Calu3 (cell line): ENCODE results near the gene GTPBP10. TPM values are rescaled to one million over a fixed set of nuclear protein-coding genes. Genes with fewer than 3 reads are reported as not detected.

ENCODE experiments used
- BruUV-seq: library from RNA; stranded (reverse); fragments of 400-500 nt; replicated peaks from 2 replicates; lab custom pipeline; 2021; lab: Mats Ljungman, UMichigan
- CTCF ChIA-PET: fragments of 300-600 bp; sonication (Branson Sonifier 250); formaldehyde crosslinking; loops from one replicate; lab custom pipeline; 2022; ENCODE audit warnings: antibody characterized with exemption; lab: Charles Lee
- DNase-seq: peaks from one replicate; pipeline ENCODE4 v3.0.0; 2022
- H3K27ac Mint-ChIP-seq: one replicate; pipeline ENCODE4 v1.8.0; 2022; ENCODE audit warnings: mixed read lengths; ENCODE audit not compliant: unreplicated experiment
- H3K27me3 Mint-ChIP-seq: one replicate; pipeline ENCODE4 v1.8.0; 2022; ENCODE audit warnings: mixed read lengths; ENCODE audit not compliant: unreplicated experiment
- H3K36me3 Mint-ChIP-seq: one replicate; pipeline ENCODE4 v1.8.0; 2022; ENCODE audit warnings: mild to moderate bottlenecking, moderate library complexity, mixed read lengths; ENCODE audit not compliant: insufficient read depth, unreplicated experiment
- H3K4me1 Mint-ChIP-seq: one replicate; pipeline ENCODE4 v1.8.0; 2022; ENCODE audit warnings: mild to moderate bottlenecking, low read depth, mixed read lengths; ENCODE audit not compliant: unreplicated experiment
- H3K4me3 Mint-ChIP-seq: one replicate; pipeline ENCODE4 v1.8.0; 2022; ENCODE audit warnings: mild to moderate bottlenecking, low read depth, moderate library complexity, mixed read lengths; ENCODE audit not compliant: unreplicated experiment
- H3K9me3 Mint-ChIP-seq: one replicate; pipeline ENCODE4 v1.8.0; 2022; ENCODE audit warnings: low read depth, mixed read lengths; ENCODE audit not compliant: unreplicated experiment
- CTCF ChIP-seq: fragments of 200-600 bp; IDR thresholded peaks from one replicate; pipeline ENCODE4 v1.8.0; 2022; ENCODE audit warnings: antibody characterized with exemption; ENCODE audit not compliant: unreplicated experiment
- intact Hi-C: fragments of 100-400 bp; cut with micrococcal nuclease; formaldehyde crosslinking; loops from one replicate; pipeline ENCODE4 v1.10.0; 2022; ENCODE audit not compliant: unreplicated experiment
- total RNA-seq: library from RNA; stranded (reverse); gene quantifications from 2 replicates; pipeline ENCODE4 v1.2.3, GENCODE V29; 2022

GTPBP10 gene
- total RNA-seq, 1 experiment from 2014 or later, result 22.5 TPM

- Mint-ChIP-seq H3K4me3 (peak overlapping the region; percentile 49), H3K36me3 (no peaks in the 10 kb centered on the region), H3K27me3 (peaks cover 24% of the 10 kb centered on the region), H3K4me1 (no peaks in the 10 kb centered on the region), H3K9me3 (no peaks in the 10 kb centered on the region), H3K27ac (no peak overlapping the region)
- TF ChIP-seq CTCF, result no peak
- DNase-seq, result no peak
- no TSS peak for BruUV-seq
- CTCF ChIA-PET, result no interaction called here
- intact Hi-C loops, result no loop called here
These were observed 26.5 kb upstream of the GTPBP10 start for GRCh38 chr7:90320014-90320413.

GRCh38 chr7:90320418-90320800 is 26.1 kb upstream of the GTPBP10 start:
- Mint-ChIP-seq H3K27ac (no peak overlapping the region), H3K4me1 (no peaks in the 10 kb centered on the region), H3K9me3 (no peaks in the 10 kb centered on the region), H3K27me3 (peaks cover 24% of the 10 kb centered on the region), H3K36me3 (no peaks in the 10 kb centered on the region), H3K4me3 (peak overlapping the region; percentile 49)
- CTCF ChIA-PET, result no interaction called here
- BruUV-seq, result no TSS peak
- no peak for TF ChIP-seq CTCF
- DNase-seq, result no peak
- intact Hi-C loops, result no loop called here

- Mint-ChIP-seq H3K9me3 (no peaks in the 10 kb centered on the region), H3K27me3 (peaks cover 24% of the 10 kb centered on the region), H3K4me3 (peak within 1 kb of the TSS; percentile 49), H3K36me3 (no peaks in the 10 kb centered on the region), H3K4me1 (no peaks in the 10 kb centered on the region), H3K27ac (no peak within 1 kb of the TSS)
- CTCF ChIA-PET, result interaction anchor here (1.1 kb wide), 1 partner anchor 8 kb away, joined by 3 read pairs; no protein-coding TSS in a partner anchor
- BruUV-seq, result no TSS peak
- TF ChIP-seq CTCF, result no peak
- intact Hi-C loops, result no loop called here
- peak; percentile 28 for DNase-seq
These were observed 25.6 kb upstream of the GTPBP10 start, which contains the start of gene FAM237B for GRCh38 chr7:90320801-90321494. Gene FAM237B (minus strand): TSS chr7:90321304. CDS start chr7:90319748, 1,556 bp downstream.

- no peak for TF ChIP-seq CTCF
- BruUV-seq, result no TSS peak
- no peak for DNase-seq
- CTCF ChIA-PET, result no interaction called here
- no peaks in the 10 kb centered on the region for H3K4me1 Mint-ChIP-seq
- intact Hi-C loops, result no loop called here
- no peaks in the 10 kb centered on the region for H3K36me3 Mint-ChIP-seq
- H3K27ac Mint-ChIP-seq, result no peak overlapping the region
- H3K9me3 Mint-ChIP-seq, result no peaks in the 10 kb centered on the region
- peaks cover 24% of the 10 kb centered on the region for H3K27me3 Mint-ChIP-seq
- no peak overlapping the region for H3K4me3 Mint-ChIP-seq
These were observed 23.7 kb upstream of the GTPBP10 start for GRCh38 chr7:90322837-90323236.
